ENCODE data around the gene SPATA16.

SPATA16 gene

GRCh38 chr3:172877011-172877410 lies 264.0 kb downstream of the SPATA16 start:
- Histone ChIP-seq H3K4ac (ENCODE audit: low read depth, low read length) (no peak overlapping the region), H4K12ac (ENCODE audit: low read depth, low read length) (no peak overlapping the region), H3K79me1 (ENCODE audit: low read length) (no peaks in the 10 kb centered on the region), H2AFZ (ENCODE audit: insufficient read depth, low read length, poor library complexity) (no peak overlapping the region), H3K4me2 (ENCODE audit: low read length) (no peak overlapping the region), H3K4me3 (ENCODE audit: low read depth, low read length) (no peak overlapping the region), H2BK5ac (ENCODE audit: low read depth, low read length, poor library complexity) (no peak overlapping the region), H2AK5ac (ENCODE audit: low read length) (no peak overlapping the region), H2BK12ac (ENCODE audit: low read length) (no peak overlapping the region), H3K27me3 (ENCODE audit: insufficient read depth, low read length) (no peaks in the 10 kb centered on the region), H4K91ac (ENCODE audit: low read depth, low read length) (no peak overlapping the region), H3K23ac (ENCODE audit: low read length) (no peak overlapping the region), H3K79me2 (ENCODE audit: control insufficient read depth, insufficient read depth, low read length, poor library complexity) (no peaks in the 10 kb centered on the region), H3K9me3 (ENCODE audit: insufficient read depth, low read depth, low read length) (no peaks in the 10 kb centered on the region), H3K18ac (ENCODE audit: low read length) (no peak overlapping the region), H2BK120ac (ENCODE audit: insufficient read depth, low read length, poor library complexity) (no peak overlapping the region), H4K8ac (ENCODE audit: low read depth, low read length) (no peak overlapping the region), H3K27ac (ENCODE audit: low read depth, low read length) (no peak overlapping the region), H3K4me1 (ENCODE audit: control insufficient read depth in 1 of 2, insufficient read depth in 2 of 2, low read length in 2 of 2) (no peaks in the 10 kb centered on the region), H3K9ac (ENCODE audit: low read length) (no peak overlapping the region), H3K14ac (ENCODE audit: low read length) (no peak overlapping the region), H3K36me3 (ENCODE audit: control insufficient read depth in 1 of 2, insufficient read depth in 2 of 2, low read length in 2 of 2) (peaks cover 0 to 2% of the 10 kb centered on the region in 2 experiments)
- no CpG with 5 or more reads among the region's 4 CpGs for WGBS (ENCODE audit: extremely low coverage, insufficient coverage, insufficient read length)
- DNase-seq: no peak

DNA sequence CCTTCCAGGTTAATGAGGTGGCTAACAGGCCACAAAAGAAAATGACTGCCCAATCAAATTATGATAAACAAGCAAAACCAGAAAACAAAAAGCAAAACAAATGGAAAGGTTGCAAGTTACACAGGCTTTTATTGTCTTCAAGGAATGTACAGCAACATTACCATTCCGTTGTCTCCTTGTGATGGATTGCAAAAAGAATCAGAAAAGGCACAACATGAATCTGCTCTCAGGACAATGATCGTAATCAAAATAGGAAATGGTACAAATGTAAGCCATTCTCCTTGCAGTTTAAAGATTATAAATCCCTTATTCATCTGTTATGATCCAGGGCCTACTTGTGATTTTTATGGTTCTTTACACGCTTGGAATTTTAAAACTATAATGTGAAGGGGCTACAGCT lies 264.7 kb downstream of the SPATA16 start:
- Histone ChIP-seq H3K4me3 (ENCODE audit: low read depth, low read length) (no peak overlapping the region), H2BK120ac (ENCODE audit: insufficient read depth, low read length, poor library complexity) (no peak overlapping the region), H3K4me2 (ENCODE audit: low read length) (no peak overlapping the region), H3K4me1 (ENCODE audit: control insufficient read depth in 1 of 2, insufficient read depth in 2 of 2, low read length in 2 of 2) (no peaks in the 10 kb centered on the region), H3K36me3 (ENCODE audit: control insufficient read depth in 1 of 2, insufficient read depth in 2 of 2, low read length in 2 of 2) (peaks cover 0 to 2% of the 10 kb centered on the region in 2 experiments), H3K27ac (ENCODE audit: low read depth, low read length) (no peak overlapping the region), H3K79me2 (ENCODE audit: control insufficient read depth, insufficient read depth, low read length, poor library complexity) (no peaks in the 10 kb centered on the region), H3K23ac (ENCODE audit: low read length) (no peak overlapping the region), H4K8ac (ENCODE audit: low read depth, low read length) (no peak overlapping the region), H3K9me3 (ENCODE audit: insufficient read depth, low read depth, low read length) (no peaks in the 10 kb centered on the region), H2AFZ (ENCODE audit: insufficient read depth, low read length, poor library complexity) (no peak overlapping the region), H3K79me1 (ENCODE audit: low read length) (no peaks in the 10 kb centered on the region), H3K9ac (ENCODE audit: low read length) (no peak overlapping the region), H3K4ac (ENCODE audit: low read depth, low read length) (no peak overlapping the region), H2AK5ac (ENCODE audit: low read length) (no peak overlapping the region), H4K12ac (ENCODE audit: low read depth, low read length) (no peak overlapping the region), H4K91ac (ENCODE audit: low read depth, low read length) (no peak overlapping the region), H2BK12ac (ENCODE audit: low read length) (no peak overlapping the region), H3K27me3 (ENCODE audit: insufficient read depth, low read length) (no peaks in the 10 kb centered on the region), H3K18ac (ENCODE audit: low read length) (no peak overlapping the region), H2BK5ac (ENCODE audit: low read depth, low read length, poor library complexity) (no peak overlapping the region), H3K14ac (ENCODE audit: low read length) (no peak overlapping the region)
- no CpG with 5 or more reads among the region's 3 CpGs for WGBS (ENCODE audit: extremely low coverage, insufficient coverage, insufficient read length)
- DNase-seq: no peak

- Histone ChIP-seq H3K27me3 (ENCODE audit: insufficient read depth, low read length) (no peaks in the 10 kb centered on the region), H3K4ac (ENCODE audit: low read depth, low read length) (no peak overlapping the region), H3K79me2 (ENCODE audit: control insufficient read depth, insufficient read depth, low read length, poor library complexity) (no peaks in the 10 kb centered on the region), H3K14ac (ENCODE audit: low read length) (no peak overlapping the region), H2BK12ac (ENCODE audit: low read length) (no peak overlapping the region), H3K4me2 (ENCODE audit: low read length) (no peak overlapping the region), H3K23ac (ENCODE audit: low read length) (no peak overlapping the region), H3K9ac (ENCODE audit: low read length) (no peak overlapping the region), H4K8ac (ENCODE audit: low read depth, low read length) (no peak overlapping the region), H3K27ac (ENCODE audit: low read depth, low read length) (no peak overlapping the region), H2BK120ac (ENCODE audit: insufficient read depth, low read length, poor library complexity) (no peak overlapping the region), H3K4me3 (ENCODE audit: low read depth, low read length) (no peak overlapping the region), H3K79me1 (ENCODE audit: low read length) (no peaks in the 10 kb centered on the region), H3K4me1 (ENCODE audit: control insufficient read depth in 1 of 2, insufficient read depth in 2 of 2, low read length in 2 of 2) (no peaks in the 10 kb centered on the region), H2AK5ac (ENCODE audit: low read length) (no peak overlapping the region), H3K36me3 (ENCODE audit: control insufficient read depth in 1 of 2, insufficient read depth in 2 of 2, low read length in 2 of 2) (no peaks in the 10 kb centered on the region), H3K9me3 (ENCODE audit: insufficient read depth, low read depth, low read length) (no peaks in the 10 kb centered on the region), H3K18ac (ENCODE audit: low read length) (no peak overlapping the region), H2BK5ac (ENCODE audit: low read depth, low read length, poor library complexity) (no peak overlapping the region), H4K12ac (ENCODE audit: low read depth, low read length) (no peak overlapping the region), H4K91ac (ENCODE audit: low read depth, low read length) (no peak overlapping the region), H2AFZ (ENCODE audit: insufficient read depth, low read length, poor library complexity) (no peak overlapping the region)
- no CpG with 5 or more reads among the region's 1 CpG for WGBS (ENCODE audit: extremely low coverage, insufficient coverage, insufficient read length)
- no peak for DNase-seq
These were observed 266.0 kb downstream of the SPATA16 start for GRCh38 chr3:172875039-172875438.

- H3K27ac ChIP-seq (ENCODE audit: low read depth, low read length): no peak overlapping the region
- no peak overlapping the region for H3K4me3 ChIP-seq (ENCODE audit: low read depth, low read length)
- no peak overlapping the region for H3K14ac ChIP-seq (ENCODE audit: low read length)
- H3K36me3 ChIP-seq (ENCODE audit: control insufficient read depth in 1 of 2, insufficient read depth in 2 of 2, low read length in 2 of 2): no peaks in the 10 kb centered on the region
- H3K9me3 ChIP-seq (ENCODE audit: insufficient read depth, low read depth, low read length): no peaks in the 10 kb centered on the region
- no peak overlapping the region for H3K23ac ChIP-seq (ENCODE audit: low read length)
- H4K12ac ChIP-seq (ENCODE audit: low read depth, low read length): no peak overlapping the region
- no peak overlapping the region for H4K91ac ChIP-seq (ENCODE audit: low read depth, low read length)
- no peak overlapping the region for H3K4me2 ChIP-seq (ENCODE audit: low read length)
- H3K27me3 ChIP-seq (ENCODE audit: insufficient read depth, low read length): no peaks in the 10 kb centered on the region
- no peaks in the 10 kb centered on the region for H3K4me1 ChIP-seq (ENCODE audit: control insufficient read depth in 1 of 2, insufficient read depth in 2 of 2, low read length in 2 of 2)
- no peak overlapping the region for H3K18ac ChIP-seq (ENCODE audit: low read length)
- no peaks in the 10 kb centered on the region for H3K79me1 ChIP-seq (ENCODE audit: low read length)
- no CpG with 5 or more reads among the region's 3 CpGs for WGBS (ENCODE audit: extremely low coverage, insufficient coverage, insufficient read length)
- H2AK5ac ChIP-seq (ENCODE audit: low read length): no peak overlapping the region
- no peak overlapping the region for H2BK120ac ChIP-seq (ENCODE audit: insufficient read depth, low read length, poor library complexity)
- no peak overlapping the region for H2BK5ac ChIP-seq (ENCODE audit: low read depth, low read length, poor library complexity)
- no peak overlapping the region for H2BK12ac ChIP-seq (ENCODE audit: low read length)
- H3K79me2 ChIP-seq (ENCODE audit: control insufficient read depth, insufficient read depth, low read length, poor library complexity): no peaks in the 10 kb centered on the region
- no peak overlapping the region for H3K4ac ChIP-seq (ENCODE audit: low read depth, low read length)
- no peak for DNase-seq
- no peak overlapping the region for H3K9ac ChIP-seq (ENCODE audit: low read length)
- H4K8ac ChIP-seq (ENCODE audit: low read depth, low read length): no peak overlapping the region
- H2AFZ ChIP-seq (ENCODE audit: insufficient read depth, low read length, poor library complexity): no peak overlapping the region
These were observed 271.1 kb downstream of the SPATA16 start for GRCh38 chr3:172869784-172870518.
